GM15510 (cell line): Measurements from ENCODE around the gene ITPR2.

Experiments
- POLR2A ChIP-seq: IDR thresholded peaks from 3 replicates; pipeline ENCODE4 v1.6.1; 2011; ENCODE audit warnings: borderline replicate concordance; ENCODE audit not compliant: insufficient read length; ENCODE audit errors: extremely low read depth

ITPR2 gene

DNA sequence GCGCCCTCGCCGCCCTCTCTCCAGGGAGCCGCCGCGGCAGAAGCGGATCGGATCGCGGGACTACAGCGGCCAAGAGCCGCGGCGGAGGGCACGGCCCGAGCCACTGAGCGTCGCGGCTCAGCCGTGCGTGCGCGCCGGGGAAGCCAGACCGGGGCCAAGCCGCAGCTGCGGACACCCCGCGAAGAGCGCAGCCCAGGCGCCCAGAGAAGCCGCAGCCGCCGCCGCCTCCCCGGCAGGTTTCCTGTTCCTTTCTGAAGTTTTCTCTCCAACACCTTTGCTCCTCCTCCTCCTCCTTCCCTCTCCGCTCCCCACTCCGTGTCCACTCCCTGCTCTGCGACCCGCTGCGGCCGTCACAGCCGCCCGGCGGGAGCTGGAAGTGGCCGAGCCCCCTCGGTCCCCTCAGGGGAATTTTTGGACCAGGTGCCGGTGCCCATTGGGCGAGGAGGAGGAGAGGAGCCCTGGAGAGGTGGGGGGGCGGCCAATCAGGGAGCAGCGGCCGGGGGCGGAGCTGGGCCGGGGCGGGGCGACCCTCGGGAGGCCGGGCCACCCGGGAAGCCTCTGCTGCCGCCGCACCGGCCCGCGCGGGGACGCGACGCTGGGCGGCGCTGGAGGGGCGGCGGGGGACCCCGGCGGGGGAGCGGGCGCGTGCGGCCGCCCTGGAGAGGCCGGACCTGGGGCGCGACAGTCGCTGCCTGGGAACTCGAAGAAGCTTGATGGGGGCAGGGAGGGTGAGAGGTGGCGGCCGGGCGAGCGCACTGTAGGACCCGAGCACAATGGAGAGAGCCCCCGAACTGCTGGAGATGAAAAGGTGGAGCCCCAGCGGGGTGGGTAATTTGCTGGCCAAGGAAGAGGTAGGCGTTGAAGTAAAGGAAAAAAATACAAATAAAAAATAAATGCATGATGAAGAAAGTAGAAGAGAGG, at the start of gene ITPR2:
Gene ITPR2, minus strand, starts transcription at position 373 of the 921 bp plus-strand sequence. CDS start 413 bp downstream, outside the sequence.
- peak; percentile 95 for TF ChIP-seq POLR2A

DNA sequence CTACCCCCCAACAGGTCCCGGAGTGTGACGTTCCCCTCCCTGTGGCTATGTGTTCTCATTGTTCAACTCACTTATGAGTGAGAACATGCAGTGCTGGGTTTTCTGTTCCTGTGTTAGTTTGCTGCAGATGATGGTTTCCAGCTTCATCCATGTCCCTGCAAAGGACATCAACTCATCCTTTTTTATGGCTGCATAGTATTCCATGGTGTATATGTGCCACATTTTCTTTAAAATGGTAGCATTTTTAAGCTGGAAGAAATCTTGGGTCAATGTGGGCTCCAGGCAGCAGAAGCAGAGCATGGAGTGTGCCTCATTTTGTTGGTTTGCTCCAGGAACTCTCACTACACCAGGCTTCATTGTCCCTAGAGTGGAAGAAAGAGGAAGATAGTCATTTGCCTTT, 47.6 kb upstream of the ITPR2 start:
- TF ChIP-seq POLR2A: no peak

DNA sequence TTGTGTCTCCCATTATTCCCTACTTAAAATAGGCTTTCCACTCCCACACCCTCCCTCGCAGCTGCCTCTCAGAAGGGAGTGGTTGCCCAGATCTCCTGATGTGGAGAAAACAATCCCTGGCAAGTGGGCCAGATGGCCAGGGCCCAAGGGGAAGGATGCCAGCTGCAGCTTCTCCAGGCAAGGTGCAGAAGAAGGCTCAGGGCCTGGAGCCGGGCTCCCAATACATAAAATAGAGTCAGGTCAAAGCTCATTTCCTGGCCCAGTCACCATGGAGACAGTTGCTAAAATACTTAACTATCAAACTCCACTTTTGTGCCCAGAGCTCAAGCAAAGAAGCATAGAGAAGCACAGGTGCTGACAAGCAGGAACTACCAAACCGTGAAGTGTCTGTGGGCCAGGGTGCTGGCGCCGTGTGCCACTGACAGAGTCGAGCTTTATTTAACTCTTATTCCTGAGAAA, 45.7 kb upstream of the ITPR2 start:
- no peak for TF ChIP-seq POLR2A

DNA sequence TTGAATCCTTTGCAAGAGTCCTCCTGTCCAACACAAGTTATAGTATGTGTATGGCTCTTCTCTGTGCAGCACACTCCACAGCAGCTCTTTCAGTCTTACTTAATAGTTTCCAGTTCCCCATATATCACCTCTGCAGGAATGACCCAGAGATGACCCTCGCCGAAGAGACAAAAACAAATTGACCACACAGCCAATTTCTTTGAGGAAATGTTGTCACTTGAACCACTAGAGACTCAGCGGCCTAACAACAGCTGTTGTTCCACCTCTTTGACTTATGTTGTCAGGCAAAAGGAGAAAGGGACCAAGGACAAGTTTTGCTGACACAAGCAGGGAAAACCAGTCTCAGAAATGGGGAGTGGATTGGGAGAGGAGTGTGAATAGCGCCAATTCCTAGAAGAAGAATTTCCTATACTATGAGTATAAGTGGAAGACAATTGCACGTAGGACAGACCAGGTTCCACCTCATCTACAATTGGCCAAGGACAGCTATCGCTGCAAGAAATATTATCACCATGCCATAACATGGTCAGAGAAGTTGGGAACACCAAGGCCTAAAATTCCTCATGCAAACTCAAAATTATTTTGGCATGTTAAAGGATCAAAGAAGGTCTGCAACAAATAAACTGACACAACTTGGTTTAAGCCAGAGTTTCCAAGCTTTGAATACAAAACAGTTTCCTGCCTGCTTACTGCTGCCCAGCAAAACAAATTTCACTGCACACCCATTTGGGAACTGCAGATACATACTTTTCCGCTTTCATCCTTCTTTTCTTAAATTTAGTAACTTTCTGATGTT, 41.7 kb upstream of the ITPR2 start:
- TF ChIP-seq POLR2A: no peak

DNA sequence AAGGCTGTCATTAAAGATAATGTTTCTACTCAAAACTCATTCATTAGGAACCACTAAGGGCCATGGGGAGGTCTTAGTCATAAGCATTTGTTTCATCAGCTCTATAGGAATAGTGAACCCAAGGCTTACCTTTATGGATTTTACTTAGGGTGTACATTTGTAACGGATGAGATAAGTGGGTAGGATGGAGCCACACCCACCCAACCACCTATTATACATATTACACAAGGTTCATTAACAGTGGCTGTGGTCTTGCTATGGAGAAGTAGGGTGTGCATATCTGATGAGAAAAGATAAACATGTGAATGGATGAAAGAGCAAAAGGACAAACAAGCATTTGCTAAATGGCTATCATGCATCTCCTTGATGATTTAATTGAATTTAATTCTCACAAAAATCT, 39.6 kb upstream of the ITPR2 start:
- no peak for TF ChIP-seq POLR2A

DNA sequence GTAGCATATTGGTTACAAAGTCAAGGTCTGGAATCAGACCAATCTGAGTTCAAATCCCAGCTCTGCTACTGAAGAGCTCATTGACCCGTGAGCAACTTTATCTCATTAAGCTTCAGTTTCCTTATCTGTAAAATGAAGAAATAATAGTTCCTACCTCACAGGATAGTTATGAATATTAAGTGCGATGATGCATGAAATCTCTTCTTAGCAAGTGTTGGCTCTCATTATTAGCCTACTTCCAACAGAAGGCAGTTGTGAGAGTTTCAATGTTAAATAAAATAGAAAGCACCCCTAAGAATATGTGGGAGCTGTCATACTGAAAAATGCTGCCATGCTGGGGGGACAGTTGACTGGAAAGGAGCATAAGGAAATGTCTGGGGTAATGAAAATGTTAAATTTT, 39.0 kb upstream of the ITPR2 start:
- TF ChIP-seq POLR2A: no peak

DNA sequence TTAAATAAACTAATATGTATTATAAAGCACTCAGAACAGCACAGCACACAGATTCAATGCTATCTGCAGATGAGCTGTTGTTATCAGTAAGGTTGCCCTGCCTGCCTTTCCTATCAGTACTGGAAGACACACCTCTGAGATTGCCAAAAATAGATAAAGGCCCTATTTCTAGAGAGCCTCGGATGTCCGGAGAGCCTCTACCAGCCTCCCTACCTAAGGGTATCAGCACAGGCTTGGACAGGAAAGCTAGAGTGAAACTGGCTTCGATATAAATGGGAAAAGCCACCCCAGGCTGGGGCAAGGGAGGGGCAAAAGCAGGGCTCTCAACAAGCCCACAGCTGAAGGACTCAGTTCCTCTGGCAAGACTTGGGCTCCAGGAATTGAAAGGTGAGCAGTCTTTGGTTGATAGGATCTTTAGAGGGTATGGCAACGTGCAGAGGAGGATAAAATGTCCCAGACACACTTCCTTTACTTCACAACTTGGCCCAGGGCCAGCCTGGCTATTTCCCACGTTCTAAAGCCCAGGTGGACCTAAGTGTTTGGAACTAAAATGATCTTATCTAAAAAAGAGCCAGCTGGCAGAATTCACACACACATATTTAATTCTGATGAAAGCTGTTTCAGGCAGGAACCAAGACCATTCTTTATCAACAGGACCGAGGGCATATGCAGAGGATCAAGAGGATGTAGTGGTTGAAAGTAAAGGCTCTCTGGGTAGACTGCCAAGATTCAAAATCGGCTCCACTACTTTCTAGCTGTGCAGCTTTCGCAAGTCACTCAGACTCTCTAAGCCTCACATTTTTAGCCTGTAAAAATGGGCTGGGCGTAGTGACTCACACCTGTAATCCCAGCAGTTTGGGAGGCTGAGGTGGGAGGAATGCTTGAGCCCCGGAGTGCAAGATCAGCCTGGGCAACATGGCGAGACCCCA, 37.8 kb upstream of the ITPR2 start:
- TF ChIP-seq POLR2A: no peak

DNA sequence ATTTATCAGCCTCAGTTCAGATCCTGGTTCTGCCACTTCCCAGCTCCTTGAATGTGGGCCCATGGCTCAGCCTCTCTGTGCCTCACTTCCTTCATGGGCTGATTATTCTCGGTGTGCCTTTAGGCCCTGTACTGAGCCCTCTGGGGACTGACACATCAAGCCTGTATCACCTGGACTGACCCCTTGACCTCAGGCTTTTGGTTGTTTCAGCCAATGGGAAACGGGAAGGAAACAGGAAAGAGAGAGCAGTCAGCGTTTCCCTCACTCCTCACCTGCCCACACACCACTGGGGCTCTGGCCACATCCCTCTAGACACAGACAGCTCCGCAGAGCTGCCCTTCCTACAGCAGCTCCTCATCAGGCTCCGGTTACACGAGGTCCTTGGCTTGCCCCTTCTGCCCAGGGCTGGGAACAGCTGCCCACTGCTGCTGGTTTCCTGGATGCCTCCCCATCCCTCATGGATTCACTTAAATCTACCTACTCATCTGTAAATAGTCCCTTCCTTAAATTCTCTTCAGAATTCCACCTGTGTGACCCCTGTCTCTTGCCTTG, 37.0 kb upstream of the ITPR2 start:
- TF ChIP-seq POLR2A: no peak

DNA sequence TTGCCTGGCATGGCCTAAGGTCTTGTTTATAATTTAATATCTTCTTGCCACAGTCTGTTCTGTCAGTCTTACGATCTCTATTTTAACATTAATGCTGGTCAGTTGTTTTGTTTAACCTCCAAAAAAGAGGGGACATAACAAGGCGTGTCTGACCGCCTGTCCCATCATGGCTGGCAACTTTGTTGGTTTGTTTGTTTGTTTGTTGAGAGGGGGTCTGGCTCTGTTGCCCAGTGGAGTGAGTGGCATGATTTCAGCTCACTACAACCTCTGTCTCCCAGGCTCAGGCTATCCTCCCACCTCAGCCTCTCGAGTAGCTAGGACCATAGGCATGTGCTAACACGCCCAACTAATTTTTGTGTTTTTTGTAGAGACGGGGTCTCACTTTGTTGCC, 36.1 kb upstream of the ITPR2 start:
- TF ChIP-seq POLR2A: no peak

DNA sequence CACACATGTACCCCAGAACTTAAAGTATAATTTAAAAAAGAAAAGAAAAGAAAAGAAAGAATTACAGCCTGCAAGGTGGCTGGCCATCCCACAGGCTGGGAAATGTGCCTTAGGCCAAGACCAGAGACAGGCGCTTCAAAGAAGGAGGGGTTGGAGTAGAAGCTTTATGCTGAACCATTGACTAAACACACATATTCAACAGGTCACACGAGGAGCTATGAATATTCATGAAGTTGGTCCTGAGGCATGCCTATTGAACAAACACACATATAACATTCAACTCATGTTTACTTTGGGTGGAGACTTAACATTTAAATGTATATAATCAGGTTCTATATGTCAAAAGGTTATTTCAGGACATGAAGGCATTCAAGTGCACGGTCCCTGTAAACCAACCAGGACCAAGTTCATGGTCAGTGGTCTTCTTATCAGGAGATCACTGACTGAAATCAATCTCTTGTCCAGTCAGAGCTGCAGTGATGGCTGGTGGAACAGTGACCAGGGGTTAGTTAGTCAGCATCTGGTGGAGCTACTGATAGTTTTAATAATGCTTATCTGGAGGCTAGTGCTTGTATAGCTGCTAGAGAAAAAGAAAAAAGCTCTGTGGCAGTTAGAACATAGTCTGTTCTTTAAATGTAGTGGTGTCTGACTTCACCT, 35.6 kb upstream of the ITPR2 start:
- TF ChIP-seq POLR2A: no peak

DNA sequence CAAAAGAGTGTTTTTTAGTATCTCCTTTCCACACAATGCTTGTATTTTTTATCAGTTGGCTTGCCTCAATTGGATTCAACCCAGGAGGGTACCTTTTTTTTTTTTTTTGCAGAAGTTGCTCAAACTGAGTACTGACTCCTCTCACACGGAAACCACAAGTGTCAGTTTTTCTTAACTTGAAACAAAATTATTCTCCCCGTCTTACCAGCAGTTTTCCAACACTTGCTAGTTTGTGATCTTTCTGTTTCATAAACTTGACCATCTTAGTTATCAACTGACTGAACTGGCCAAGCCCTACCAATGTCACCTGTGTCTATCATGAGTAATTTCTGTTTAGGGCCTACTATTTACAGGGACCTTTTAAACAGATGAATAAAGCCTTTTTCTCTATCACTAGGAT, 34.1 kb upstream of the ITPR2 start:
- TF ChIP-seq POLR2A: no peak

DNA sequence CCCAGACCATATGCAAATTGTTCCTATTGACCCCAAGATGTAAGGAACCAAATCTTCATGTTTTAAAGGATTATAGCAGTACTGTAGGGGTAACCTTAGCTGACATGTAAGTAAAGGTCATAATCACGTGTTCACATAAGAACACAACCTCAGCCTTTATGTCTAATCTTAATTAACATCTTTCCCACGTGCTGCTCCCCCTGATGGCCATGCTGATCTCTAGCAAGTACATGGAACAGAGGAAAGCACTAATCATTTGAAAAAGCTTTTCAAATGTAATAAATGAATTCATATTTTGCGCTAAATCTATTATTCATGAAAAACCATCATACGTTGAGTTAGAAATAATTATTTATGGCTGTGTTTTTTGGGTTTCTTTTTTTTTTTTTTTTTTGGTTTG, 30.5 kb upstream of the ITPR2 start:
- no peak for TF ChIP-seq POLR2A

DNA sequence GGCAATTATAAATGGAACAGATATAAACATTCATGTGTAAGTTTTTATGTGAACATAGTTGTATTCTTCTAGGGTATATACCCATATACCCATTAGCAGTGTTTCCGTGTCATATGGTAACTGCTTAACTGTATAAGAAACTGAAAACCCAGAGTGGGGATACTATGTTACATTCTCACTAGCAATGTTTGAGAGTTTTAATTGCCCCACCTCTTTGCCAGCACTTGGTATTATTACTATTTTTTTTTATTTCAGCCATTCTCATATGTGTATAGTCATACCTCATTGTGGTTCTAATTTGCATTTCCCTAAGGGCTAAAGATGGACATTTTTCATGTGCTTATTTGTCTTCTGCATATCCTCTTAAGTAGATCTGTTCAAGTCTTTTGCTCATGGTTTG, 28.7 kb upstream of the ITPR2 start:
- TF ChIP-seq POLR2A: no peak

DNA sequence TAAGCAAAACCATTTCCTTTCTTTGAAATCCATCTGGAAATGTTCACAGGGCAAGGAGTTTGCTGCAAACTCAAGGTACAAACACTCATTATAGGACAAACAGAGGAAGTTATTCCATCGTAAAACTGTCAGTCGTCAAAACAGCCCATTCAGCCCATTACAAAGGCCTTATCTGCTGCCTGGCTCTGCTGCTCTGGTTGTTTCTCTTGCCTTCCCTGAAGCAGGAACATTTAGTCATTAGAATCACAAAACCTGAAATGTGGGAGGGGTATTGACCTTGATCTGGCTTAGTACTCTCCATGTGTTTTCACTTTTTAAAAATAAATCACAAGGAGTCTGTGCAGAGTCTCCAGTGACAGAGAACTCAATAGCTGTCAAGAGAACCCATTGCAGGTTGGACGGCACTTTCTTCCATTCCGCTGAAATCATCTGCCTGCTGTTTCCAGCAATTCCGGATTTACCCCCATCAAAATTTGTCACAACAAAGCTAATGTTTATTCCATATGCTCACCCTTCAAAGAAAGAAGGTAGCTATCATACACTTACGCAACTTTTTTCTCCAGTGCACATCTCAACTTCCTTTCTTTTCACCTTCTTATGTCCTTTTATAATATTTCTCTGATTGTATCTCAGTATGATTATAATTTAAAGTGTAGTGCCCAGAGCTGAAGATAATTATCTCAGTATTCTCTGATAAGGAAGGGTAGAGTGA, 24.6 kb upstream of the ITPR2 start:
- no peak for TF ChIP-seq POLR2A

DNA sequence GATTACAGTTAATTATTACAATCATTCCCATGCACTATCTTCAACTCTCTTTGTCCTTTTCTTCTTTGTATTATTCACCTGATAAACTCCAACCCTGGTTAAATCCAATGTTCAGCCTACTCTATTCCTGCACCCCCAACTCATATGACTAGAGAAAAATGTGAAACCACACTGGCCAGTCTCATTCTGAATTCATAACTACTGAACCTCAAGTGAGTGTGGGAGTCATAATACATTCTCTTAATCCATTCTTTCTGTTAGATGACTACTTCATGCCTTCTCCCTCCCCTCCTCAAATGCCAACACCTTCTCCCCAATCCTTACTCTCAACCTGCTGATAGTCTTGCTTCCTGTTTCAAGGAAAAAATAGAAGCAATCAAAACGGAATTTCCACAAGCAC, 22.3 kb upstream of the ITPR2 start:
- TF ChIP-seq POLR2A: no peak
